SIG-M5 treated with dmso at 0.1 percent for 504 hours (cell line): ENCODE data around the gene AKAP12.
"Not testable (repeated sequence)": the region's sequence is repeated elsewhere in the genome, so short reads cannot be mapped to it uniquely, and the experiment has no call there.

Experiments used
- DNase-seq: peaks from one replicate; lab custom pipeline; 2025; ENCODE audit not compliant: unreplicated experiment; lab: John Stamatoyannopoulos, UW

AKAP12 gene

DNA sequence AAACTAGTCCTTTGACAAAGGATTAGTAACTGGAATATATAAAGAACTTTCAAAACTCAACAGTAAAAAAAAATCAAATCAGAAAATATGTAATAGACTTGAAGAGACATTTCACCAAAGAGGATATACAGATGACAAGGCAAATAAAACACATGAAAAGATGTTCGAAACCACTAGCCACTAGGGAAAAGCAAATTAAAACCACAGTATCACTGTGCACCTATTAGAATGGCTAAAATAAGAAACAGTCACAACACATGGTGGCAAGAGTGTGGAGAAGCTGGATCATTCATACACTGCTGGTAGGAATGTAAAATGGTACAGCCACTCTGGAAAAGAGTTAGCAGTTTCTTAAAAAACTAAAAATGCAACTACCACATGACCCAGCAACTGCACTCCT lies 136.7 kb downstream of the AKAP12 start:
- DNase-seq: no peak

DNA sequence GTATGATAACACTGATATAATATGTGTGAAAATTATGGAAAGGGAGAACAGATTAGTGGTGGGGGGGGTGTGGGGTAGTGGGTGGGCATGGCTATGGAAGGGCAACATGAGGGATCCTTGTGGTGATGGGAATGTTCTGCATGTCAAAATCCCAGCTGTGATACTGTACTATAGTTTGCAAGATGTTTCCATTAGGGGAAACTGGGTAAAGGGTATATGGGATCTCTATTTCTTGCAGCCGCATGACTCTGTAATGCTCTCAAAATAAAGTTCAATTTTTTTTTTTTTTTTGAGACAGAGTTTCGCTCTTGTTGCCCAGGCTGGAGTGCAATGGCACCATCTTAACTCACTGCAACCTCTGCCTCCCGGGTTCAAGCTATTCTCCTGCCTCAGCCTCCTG lies 137.3 kb downstream of the AKAP12 start:
- no peak for DNase-seq

DNA sequence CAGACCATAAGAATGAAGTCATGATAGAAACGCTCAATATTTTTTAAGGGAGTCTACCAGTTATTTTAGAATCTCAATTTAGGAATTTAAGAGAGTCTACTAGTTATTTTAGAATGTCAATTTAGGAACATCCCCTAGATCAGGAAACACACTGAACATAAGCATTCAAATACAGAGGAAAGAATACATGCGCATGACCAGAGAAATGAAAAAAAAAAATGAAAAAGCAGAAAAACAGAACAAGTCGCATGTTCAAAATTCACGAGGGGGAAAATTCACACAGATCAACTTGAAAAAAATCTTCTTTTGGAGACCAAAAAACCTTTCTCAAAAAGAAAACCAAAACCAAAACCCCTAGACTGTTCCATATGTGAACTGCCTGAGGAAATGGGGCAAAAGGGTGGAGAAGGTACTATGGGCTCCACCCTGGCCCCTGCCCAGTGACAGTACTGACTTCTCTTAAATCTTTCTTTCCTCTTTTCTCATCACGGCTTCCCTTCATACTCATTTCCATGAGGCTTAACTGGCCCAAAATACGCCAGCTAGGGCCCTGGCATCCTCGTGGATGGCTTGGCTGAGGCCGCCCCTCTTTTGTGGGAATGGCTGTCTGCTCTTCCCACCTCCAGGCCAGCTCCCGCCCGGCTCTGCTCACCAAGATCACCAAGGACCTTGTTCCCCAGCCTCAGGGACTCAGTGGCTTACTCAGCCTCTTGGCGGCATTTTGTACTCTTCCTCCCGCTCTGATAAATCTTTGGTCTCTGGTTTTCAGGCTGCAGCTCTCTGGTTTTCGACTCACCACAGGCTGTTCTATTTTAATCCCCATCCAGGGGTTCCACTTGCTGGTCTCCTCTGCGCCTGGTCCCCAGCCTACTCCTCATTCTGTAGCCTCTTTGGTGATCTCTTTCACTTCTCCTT lies 140.4 kb downstream of the AKAP12 start:
- peak; percentile 28 for DNase-seq

DNA sequence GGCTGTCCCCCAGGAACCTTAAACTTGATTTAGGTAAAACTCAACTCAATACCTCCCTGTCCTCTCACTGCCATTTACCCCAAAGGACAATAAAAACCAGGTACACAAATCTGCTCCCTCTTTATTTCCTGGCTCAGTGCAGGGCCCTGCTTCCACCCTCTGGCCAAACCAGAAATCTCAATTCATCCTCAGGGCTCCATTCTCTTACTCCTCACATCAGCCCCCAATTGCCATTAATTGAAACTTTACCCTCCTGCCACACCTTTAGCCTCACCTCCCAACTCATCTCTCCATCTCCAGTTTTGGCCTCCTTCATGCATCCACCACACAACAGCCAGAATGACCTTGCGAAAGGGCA lies 141.1 kb downstream of the AKAP12 start:
- DNase-seq: no peak

DNA sequence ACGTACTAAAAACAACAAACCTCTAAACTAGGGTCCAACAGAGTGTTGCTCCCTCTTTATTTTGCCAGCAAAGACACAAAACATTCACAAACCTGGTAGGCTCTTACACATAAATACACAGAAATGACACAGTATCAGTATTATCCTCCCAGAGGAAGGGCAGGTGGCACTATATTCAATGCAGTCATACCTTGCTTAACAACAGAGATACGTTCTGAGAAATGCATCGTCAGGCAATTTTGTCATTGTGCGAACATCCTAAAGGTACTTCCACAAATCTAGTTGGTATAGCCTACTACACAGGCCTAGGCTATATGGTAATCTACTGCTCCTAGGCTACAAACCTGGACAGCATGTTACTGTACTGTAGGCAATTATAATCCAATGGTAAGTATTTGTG lies 142.0 kb downstream of the AKAP12 start:
- DNase-seq: no peak

DNA sequence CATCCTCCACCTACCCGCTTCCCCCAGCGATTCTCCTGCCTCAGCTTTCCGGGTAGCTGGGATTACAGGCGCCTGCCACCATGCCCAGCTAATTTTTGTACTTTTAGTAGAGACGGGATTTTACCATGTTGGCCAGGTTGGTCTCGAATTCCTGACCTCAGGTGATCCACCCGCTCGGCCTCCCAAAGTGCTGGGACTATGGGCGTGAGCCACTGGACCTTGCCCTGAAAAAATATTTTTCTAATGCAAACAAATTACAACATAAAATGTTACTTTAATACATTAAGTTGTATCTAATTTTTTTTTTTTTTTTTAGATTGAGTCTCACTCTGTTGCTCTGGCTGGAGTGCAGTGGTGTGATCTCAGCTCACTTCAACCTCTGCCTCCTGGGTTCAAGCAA lies 142.9 kb downstream of the AKAP12 start:
- DNase-seq: not testable (repeated sequence)

DNA sequence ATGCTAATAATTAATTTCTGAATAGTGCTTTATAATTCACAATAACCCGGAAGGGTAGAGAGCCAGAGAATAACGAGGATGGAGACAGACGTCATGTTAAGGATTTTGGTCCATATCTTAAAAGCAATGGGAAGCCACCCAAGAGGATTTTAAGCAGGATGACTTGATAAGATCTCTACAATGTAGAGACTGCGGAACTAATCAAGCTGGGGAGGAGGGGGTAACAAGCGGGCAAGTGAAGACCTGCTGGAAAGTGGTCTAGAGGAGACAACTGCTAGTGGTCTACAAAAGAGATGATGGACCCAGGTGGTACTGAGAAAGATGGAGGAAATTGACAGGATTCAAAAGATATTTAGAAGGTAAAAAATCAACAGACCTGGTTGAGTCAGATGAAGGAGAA lies 144.4 kb downstream of the AKAP12 start:
- DNase-seq: no peak

DNA sequence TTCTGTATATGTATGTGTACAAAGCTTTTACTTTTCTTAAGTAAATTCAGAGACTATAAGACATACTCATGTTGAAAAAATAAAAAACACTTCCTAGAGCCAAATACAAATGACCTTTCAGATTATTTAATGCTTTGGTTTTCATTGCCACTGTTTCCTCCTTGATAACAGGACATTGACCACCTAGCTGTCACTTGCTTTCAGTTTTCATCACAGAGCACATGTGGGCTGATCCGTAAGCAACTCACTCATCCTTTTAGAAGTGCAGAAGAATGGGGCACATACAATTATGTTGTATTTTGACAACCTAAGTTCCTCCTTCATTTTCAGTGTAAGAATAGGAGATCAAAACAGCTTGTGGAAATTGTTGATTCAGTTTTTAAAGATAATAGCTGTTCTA lies 145.4 kb downstream of the AKAP12 start:
- DNase-seq: no peak

DNA sequence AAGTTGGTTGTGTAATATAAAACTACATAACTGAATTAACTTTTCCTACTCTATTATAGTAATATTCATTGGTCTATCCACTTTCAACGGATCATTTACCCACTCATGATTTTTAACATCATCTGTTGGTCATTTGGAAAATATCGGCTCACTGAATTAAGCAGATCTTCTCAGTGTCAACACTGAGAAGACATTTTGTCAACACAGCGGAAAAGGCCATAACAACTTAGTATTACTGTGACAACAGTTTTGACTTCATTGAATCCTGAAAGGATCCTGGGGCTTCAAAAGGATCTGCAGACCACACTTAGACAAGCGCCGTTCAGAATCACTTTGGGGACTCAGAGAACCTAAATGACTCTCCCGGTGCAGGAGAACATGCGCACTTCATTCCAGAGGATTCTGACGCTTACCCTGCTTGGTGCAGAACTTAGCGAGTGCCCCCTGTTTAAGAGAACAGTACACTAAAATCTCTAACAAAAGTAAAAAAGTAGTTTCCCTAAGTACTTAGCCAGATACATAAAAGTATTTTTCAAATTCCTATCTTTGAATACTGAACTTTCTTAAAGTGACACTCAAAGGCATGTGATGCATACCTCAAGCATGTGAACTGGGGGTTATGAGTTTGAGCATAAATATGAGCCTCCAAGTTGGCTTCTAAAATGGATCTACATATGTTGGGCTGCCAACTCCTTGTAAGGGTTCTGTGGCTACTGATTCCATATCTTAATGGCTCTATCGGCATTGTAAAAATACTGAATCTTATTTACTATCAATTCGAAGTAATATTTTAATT lies 147.6 kb downstream of the AKAP12 start:
- no peak for DNase-seq

DNA sequence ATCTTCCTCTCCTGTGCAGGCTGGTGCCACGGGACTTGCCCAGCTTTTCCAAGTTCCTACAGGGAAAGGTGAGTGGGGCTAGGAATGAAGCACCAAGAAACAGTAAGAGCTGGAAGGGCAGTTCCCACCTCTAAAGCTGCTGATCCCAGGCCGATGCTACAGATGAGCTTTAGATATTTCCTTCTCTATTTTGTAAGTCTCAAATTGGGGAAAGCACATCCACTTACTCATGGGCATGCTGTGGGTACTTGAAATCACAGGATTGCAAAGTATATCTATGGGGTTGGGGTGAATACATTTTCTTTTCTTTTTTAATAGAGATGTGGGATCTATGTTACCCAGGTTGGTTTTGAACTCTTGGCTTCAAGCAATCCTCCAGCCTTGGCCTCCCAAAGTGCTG lies 148.5 kb downstream of the AKAP12 start:
- DNase-seq: no peak

DNA sequence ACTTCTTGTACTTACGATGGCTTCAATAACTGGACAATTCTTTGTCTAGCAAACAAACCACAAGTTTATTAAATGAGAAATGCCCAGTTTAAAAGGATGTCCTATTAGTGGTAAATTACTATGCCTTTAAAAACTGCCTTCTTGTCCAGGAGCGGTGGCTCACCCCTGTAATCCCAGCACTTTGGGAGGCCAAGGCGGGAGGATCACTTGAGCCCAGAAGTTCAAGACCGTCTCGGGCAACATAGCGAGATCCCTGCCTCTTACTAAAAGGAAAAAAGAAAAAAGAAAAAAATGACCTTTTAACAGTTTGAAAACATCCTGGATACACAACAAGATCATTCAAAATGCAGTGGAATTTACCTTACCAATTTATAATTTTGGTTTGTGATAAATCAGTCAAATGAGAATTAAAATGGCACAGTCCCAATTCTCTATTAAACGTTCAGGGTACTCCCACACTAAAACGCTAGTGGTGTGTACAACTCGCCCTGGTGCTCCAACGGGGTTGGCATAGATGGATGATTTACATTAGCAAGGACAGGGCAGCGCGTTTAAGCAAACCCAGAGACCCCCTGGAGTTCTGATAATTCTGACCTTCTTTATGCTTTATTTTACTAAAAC lies 149.3 kb downstream of the AKAP12 start:
- no peak for DNase-seq

DNA sequence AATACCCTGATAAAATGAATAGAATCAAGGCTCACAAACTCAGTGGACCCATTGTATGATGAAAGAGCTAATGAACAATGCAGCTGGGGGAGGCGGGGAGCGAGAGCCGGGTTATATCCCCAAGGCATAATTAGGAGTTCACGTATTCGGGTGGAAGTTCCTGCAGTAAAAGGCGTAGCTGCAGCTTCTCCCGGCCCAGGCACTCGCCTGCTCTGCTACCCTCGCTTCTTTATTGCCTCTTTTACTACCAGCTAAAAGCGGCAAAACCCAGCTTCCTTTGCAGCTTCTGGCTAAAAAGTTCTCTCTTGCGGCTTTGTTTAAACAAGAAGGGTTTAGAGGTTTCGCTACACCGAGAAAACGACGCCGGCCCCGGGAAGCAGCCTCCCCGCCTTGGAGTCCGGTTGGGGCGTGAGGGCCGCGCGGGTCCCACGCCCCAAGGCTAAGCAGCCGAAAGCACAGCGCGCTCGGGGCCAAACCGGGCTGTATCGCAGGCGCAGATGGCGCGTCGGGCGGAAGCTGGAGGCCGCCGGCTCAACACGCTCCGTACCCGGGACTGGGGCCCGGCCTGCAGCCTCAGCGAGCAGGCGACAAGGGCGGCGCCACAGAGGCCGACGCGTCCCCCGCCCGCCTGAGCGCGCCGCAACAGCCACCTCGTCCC lies 150.0 kb downstream of the AKAP12 start:
- peak; percentile 58 for DNase-seq

DNA sequence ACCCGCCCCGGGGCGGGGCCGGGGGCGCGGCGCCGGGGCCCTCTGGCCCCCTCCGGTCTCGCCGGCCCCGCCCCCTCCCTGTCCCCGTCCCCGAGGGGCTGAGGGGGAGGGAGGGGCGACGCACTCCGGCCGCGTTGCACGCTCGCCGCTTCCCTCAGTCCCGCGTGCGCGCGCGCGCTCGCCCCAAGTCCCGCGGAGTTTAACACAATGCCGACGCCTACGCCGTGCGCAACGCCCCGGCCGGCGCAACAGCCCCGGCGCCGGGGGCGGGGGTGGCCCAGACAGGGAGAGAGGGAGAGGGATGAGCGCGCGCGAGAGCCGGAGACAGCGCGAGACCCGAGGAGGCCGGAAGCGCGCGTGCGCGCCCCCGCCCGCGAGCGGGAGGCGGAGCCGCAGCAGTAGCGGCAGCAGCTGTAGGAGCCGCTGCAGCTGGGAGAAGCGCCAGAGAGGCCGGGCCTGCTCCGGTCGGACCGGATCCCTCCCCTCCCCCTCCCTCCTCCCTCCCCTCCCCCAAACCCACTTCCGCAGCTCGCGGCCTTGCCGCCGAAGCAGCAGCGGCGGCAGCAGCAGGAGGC lies 150.6 kb downstream of the AKAP12 start:
- peak; percentile 93 for DNase-seq

DNA sequence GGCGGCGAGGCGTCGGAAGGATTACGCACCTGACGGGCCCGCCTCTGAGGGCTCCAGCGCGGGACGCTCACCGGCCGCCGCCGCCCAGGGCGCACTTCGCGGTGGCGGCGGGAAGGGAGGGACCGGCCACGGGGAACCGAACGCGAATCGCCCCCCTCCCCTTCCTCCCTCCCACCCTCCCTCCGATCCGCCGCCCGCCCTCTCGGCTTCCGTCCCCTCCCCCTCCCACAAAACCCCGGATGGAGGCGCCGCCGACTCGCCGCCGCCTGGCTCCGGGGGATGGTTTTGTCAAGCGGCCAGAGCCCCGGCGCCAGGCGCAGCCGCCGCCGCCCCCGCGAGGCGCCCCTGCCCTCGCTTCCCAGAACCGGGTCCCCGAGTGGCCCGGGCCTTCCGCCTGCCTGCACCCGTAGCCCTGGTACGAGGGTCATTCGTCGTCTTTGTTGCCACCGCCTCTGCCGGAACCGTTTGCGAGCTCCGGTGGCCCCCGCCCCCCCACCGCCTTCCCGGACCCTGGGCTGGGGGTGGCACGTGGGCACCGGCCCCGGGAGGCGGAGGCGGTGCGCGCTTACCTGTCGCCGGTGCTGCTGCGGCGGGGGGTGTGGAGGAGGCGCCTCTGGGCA lies 151.2 kb downstream of the AKAP12 start:
- DNase-seq: peak; percentile 42

DNA sequence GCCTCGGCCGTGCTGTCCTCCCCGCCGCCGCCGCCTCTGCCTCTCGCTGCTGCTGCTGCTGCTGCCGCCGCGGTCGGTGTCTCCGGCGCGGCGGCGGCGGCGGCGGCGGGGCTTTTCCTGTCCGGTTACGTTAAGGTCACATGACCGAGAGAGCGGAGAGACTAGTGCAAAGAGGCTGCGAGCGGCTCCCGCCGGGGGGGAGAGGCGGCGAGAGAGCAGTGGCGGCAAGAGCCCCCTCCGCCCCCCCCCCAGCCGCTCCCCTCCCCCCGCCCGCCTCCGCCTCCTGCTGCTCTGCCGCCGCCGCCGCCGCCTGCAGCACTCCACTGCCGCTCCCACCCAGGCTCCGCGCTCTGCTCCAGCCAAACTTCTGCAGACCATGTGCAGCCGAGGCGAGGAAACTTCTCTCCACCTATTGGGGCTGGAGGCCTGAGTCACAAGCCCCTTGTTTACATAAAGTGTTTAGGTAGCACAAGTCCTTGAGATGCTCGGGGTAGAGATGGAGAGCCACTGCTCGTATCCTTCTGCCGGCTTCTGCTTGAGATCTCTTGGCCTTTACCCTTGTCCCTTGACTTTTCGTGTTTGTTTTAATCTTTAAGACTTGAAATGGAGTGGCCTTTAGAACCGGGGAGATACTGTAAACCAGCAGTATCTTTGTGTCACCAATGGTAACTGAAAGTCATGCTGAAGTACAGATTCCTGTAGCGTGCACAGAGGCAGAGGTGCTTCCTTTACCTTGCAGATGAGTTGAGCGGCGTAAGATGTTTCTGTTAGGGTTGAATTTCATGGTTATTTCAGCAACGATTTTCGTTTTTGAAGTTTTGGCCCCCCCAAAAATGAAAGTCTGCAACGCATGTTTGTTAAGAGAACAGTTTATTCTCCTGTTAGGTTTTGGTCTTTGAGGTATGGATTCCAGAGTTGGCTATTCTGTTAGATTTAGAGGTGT lies 152.0 kb downstream of the AKAP12 start, which contains the start of gene ZBTB2:
ZBTB2 (minus strand) TSS at position 89 of the 943 bp plus-strand sequence. CDS start 17,922 bp downstream, outside the sequence.
- DNase-seq: peak; percentile 64

DNA sequence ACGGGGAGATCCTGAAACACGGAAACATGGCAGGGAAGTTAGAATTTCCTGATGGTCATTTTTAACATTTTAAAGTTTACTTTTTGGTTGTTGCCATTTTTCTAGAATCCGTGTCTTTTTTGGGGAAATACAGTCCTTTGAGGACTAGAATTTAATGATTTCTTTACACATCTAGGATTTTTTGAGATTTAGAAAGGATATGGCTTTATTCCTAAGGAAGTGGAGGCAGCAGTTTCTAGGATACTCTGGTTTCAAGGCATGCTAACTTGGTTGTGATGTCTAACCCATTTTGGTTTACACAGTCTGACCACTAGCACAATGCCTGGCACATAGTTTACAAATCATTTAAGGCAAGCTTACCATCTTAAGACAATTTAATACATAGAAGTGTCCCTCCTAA lies 152.7 kb downstream of the AKAP12 start:
- DNase-seq: no peak

DNA sequence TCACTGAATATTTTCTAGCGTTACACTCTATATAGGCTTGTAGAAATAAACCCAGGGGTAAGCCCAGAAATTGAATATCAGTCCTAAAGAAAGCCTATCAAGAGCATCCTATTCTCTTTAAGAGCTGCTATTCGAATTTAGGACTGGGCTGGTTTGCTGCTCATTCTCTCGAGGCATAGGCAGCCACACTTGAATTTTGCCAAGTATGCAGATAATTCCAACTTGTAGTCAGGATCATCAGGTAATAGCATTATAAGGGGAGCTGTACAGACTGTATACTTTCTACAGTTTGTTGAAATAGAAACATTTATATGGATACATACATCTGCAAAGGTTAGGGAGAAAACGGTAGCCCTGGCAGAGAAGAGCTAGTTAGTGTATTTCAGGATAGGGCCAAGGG lies 153.6 kb downstream of the AKAP12 start:
- DNase-seq: no peak

DNA sequence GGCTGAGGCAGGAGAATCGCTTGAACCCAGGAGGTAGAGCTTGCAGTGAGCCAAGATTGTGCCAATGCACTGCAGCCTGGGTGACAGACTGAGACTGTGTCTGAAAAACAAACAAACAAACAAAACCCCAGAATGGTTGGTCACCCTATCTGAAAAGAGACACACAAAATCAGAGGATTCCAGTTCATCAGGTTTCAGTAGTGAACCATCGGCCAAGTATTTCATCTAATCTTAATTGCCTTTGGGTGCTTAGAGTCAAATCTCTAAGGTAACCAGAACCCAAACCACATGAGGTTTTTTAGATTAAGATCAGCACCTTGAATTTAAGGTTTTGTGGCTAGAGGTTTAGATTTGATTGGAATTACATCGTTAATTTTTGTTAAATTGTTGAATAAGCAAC lies 159.9 kb downstream of the AKAP12 start:
- DNase-seq: peak; percentile 7

DNA sequence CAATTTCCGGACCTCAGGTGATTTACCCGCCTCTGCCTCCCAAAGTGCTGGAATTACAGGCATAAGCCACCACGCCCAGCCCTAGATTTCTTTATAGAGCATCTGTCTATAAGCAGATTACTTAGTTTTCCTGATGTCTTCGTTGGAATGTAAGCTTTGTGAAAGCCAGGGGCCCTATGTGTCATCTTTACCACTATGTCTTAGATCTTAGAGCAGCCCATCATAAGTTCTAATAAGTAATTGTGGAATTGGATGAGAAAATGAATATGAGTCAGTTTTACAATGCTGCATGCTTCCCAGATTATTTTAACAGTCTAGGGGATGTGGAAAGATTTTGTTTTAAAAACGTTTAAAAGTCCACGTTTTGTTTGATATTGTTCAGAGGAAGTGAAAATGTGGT lies 160.7 kb downstream of the AKAP12 start:
- peak; percentile 30 for DNase-seq
